HEK293T (cell line): Measurements from ENCODE around the gene STARD6.

Experiments used
- BHLHE40 ChIP-seq: fragments of 450-650 bp; IDR thresholded peaks from 2 replicates; pipeline ENCODE4 v1.6.1; 2016; ENCODE audit warnings: mild to moderate bottlenecking, moderate library complexity, borderline replicate concordance
- ELF4 ChIP-seq: fragments of 450-650 bp; IDR thresholded peaks from 2 replicates; pipeline ENCODE4 v1.6.1; 2017; ENCODE audit warnings: antibody characterized with exemption
- FOXM1 ChIP-seq: fragments of 450-650 bp; IDR thresholded peaks from 2 replicates; pipeline ENCODE4 v1.6.1; 2017; ENCODE audit warnings: mild to moderate bottlenecking, borderline replicate concordance
- LEF1 ChIP-seq: fragments of 450-650 bp; IDR thresholded peaks from 2 replicates; pipeline ENCODE4 v1.6.1; 2017; ENCODE audit warnings: mild to moderate bottlenecking, borderline replicate concordance
- NFRKB ChIP-seq: fragments of 450-650 bp; IDR thresholded peaks from 2 replicates; pipeline ENCODE4 v1.6.1; 2016; ENCODE audit warnings: mild to moderate bottlenecking, moderate library complexity
- SP1 ChIP-seq: fragments of 450-650 bp; IDR thresholded peaks from 2 replicates; pipeline ENCODE4 v1.6.1; 2017
- SUZ12 ChIP-seq: fragments of 450-650 bp; IDR thresholded peaks from 2 replicates; pipeline ENCODE4 v1.6.1; 2016; ENCODE audit warnings: mild to moderate bottlenecking
- TARDBP ChIP-seq: fragments of 450-650 bp; IDR thresholded peaks from 2 replicates; pipeline ENCODE4 v1.6.1; 2016
- ZNF384 ChIP-seq: fragments of 450-650 bp; IDR thresholded peaks from 2 replicates; pipeline ENCODE4 v1.6.1; 2016
- TF ChIP-seq, protein P1 (sequence below): fragments of 450-650 bp; IDR thresholded peaks from 2 replicates; pipeline ENCODE4 v1.6.1; 2016

DNA sequence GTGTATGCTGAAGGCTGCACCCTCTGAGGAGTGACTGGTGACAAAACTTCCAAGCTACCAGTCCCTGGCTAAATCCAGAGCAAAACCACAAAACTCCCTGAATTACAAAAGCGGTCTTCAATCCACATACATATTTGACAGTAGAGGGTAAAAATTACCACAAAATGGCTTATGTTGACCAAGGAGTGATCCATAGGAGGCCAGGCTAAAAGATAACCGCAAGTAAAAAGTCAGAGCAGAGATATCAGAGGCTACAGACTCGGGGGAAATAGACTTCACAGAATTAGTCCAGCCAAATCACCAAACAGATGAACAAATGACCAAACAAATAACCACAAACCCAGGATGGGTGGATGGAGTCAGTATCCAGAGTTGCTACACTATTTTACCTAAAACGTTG is 19.4 kb downstream of the STARD6 start:
- TF ChIP-seq BHLHE40: no peak
- TF ChIP-seq FOXM1: no peak
- TF ChIP-seq SP1: no peak
- no peak for TF ChIP-seq TARDBP
- TF ChIP-seq, protein P1, sequence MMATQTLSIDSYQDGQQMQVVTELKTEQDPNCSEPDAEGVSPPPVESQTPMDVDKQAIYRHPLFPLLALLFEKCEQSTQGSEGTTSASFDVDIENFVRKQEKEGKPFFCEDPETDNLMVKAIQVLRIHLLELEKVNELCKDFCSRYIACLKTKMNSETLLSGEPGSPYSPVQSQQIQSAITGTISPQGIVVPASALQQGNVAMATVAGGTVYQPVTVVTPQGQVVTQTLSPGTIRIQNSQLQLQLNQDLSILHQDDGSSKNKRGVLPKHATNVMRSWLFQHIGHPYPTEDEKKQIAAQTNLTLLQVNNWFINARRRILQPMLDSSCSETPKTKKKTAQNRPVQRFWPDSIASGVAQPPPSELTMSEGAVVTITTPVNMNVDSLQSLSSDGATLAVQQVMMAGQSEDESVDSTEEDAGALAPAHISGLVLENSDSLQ: no peak
- no peak for TF ChIP-seq SUZ12
- no peak for TF ChIP-seq ZNF384
- TF ChIP-seq NFRKB: no peak
- TF ChIP-seq ELF4: no peak
- TF ChIP-seq LEF1: no peak
